Activated naive CD4-positive, alpha-beta T cell treated with anti-CD3 and anti-CD28 coated beads, Interleukin-2, amount 50 U/mL, for 16 hours (primary cell): Measurements from ENCODE around the gene HRK.
A peak's percentile ranks its signal among the peaks of the same experiment; 100 is the strongest.

ENCODE experiments used
- DNase-seq: peaks from one replicate; pipeline ENCODE4 v3.0.0-alpha.2; 2020

HRK gene

GRCh38 chr12:116864371-116865160 is 16.7 kb downstream of the HRK start:
- no peak for DNase-seq

DNA sequence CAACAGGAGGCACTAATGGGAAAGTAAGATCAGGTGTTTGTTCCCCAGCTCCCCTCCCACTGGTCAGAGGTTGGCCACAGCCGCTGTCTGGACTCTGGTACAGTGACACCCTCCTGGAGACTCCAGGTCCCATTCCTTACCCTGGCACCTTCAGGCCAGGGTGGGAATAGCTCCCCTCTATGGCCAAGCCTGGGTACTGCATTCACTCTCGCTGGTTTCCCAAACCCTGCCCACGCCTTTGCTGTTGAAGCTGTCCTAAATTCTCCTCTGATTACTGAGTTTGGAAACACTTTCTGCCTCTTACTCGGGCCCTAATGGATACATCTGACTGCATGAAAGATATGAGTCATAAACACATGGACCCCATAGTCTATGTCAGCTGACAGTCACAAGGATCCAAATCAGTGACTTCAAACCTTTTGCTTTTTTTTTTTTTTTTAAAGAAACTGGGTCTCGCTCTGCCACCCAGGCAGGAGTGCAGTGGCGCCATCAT is 17.9 kb downstream of the HRK start:
- no peak for DNase-seq

DNA sequence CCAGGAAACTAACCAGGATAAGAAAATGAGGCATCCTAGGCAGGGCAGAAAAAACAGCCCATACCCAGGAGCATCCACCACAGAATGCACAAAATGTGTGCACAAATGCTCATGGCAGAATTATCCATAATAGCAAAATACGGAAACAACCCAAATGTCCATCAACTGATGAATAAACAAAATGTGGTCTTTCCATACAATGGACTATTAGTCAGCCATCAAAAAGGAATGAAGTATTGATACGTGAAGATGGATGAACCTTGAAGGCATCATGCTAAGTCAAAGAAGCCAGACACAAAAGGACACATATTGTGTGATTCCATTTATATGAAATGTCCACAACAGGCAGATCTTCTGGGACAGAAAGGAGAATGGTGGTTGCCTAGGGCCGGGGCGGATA is 19.1 kb downstream of the HRK start:
- no peak for DNase-seq

- DNase-seq, result peak; percentile 22
These were observed 19.9 kb downstream of the HRK start for GRCh38 chr12:116861320-116861719.

DNA sequence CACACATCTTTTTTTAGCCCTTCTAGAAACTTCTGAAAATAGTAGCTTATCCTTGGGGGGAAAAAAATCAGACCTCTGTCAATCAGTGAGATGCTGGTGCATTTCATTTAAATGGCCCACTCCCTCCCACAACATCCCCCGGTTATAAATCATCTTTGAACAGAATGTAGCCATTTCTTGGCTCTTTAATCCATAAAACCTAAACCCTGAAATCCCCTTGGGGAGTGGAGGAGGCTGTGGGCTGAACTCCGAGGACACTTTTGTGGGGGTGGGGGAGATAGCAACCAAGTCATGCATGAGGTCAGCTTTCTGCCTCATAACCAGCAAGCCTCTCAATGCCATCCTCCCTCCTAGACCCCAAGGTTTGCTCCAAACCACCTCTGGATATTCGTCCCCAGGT is 21.0 kb downstream of the HRK start:
- DNase-seq, result no peak

DNA sequence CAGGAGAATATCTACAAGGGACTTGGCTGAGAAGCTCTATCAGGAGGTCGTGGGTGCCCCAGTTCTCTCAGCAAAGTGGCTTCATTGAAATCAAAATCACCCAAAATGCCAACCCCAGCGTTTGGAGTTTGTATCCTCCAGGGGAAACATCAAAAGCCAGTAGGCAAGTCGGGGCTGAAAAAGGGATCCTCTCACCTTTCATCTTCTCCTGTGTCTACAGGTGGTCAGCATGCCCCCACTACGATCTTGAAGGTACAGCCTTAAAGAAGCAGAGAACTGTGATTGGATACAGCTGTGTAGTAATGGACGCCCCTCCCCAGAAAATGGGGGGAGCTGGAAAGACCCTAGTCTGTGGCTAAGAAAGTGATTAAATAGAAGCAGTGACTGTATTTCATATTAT is 22.2 kb downstream of the HRK start:
- no peak for DNase-seq

DNA sequence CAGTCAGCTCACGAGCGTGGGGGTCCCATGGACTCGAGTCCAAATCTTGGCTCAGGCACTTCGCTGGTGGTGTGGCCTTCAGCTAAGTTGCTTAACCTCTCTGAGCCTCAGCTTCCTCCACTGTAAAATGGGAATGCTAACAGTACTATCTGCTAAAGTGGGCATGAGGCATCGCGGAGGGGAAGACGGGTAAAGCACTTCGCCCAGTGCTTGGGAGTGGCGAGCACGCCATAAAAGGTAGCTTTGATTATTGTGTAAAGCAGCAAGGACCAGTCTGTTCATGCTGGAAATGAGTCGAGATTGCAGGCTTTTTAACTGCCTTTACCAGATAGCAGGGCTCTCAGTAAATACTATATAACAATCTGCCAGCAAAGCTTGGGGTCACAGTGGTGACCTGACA is 24.5 kb downstream of the HRK start:
- DNase-seq, result no peak

DNA sequence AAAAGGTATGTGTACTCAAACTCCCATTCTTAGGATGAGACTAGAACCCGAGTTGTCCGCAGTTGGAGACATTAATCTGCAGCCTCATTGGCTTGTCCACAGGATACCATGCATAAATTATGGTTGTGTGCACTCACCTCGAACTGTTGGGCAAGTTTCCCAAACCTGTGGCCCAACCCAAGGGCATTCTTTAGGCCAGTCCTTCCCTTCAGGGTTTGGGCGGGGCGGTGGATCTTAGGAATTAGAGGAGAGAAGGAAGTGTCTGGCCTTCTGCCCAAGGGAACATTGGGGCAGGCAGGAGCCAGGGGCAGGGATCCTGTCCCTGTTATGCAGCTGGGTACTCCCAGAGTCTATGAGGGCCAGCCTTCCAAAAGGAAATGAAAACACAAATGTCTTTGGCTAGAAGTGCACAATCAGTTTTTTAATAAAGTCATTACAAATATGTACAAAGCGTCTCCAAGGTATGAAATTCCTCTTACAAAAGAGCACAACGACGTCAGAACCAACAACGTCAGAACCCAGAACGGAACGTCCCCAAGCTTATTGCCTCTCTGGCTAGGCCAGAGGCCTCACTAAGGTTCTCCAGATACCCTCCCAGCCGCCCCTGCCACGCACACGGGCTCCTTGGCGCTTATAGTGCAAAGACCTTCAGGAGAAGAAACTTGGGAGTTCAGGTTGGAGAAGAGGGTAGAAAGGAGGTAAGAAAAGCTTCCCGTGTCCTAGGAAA is 25.3 kb downstream of the HRK start:
- DNase-seq, result no peak

GRCh38 chr12:116853507-116853906 is 27.7 kb downstream of the HRK start:
- no peak for DNase-seq

DNA sequence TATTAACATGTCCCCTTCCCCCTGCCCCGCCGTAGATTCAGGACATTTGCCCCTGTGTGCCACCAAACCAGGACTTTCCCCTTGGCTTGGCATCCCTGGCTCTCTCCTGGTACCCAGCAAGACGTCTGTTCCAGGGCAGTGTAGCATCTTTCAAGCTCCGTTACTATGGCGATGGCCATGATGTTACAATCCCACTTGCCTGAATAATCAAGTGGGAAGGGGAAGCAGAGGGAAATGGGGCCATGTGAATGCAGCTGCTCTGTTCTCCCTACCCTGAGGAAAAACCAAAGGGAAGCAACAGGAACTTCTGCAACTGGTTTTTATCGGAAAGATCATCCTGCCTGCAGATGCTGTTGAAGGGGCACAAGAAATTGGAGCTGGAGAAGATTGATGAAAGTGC is 28.9 kb downstream of the HRK start:
- DNase-seq, result no peak

DNA sequence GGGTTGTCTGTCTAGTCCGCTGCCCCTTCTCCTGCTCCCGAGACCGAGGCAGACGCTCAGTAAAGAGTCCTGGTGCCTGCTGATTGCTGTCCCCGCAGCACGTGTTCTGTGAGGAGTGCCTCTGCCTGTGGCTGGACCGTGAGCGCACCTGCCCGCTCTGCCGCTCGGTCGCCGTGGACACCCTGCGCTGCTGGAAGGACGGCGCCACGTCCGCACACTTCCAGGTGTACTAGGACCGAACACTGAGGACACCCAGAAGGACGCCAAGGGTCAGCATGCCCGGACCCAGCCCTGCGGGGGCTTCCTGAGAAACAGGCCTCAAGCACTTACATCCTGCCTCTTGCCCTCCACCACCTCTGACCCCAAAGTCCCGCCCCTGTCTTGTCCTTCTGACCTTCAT is 32.0 kb downstream of the HRK start:
- no peak for DNase-seq

DNA sequence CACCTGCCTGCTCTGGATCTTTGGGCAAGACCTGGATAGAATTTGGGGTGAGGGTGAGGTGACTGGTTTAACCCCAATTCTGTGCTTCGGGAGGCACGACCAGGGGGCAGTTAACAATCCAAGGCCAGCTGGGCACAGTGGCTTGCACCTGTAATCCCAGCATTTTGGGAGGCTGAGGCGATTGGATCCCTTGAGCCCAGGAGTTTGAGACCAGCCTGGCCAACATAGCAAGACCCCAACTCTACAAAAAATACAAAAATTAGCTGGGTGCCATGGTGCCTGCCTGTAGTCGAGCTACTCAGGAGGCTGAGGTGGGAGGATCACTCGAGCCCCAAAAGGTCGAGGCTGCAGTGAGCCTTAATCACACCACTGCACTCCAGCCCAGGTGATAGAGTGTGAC is 38.2 kb downstream of the HRK start:
- no peak for DNase-seq

- DNase-seq, result no peak
These were observed 41.9 kb downstream of the HRK start for GRCh38 chr12:116839287-116839830.

DNA sequence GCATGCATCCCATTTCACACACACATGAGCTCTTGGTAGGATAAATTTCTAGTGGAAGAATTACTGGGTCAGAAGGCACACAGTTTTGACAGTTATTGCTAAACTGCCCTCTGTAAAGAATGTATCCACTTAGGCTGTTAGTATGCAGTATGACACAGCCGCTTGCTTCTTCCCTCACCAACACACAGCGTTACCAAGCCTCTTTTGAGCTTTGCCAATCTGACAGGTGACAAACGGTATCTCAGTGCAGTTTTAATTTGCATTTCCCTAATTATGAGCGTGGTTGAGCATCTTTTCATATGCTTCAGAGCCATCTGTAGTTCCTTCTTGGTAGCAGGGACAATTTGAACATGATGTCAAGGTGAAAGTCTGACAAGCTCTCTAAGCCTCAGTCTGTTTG is 42.9 kb downstream of the HRK start:
- DNase-seq, result no peak

DNA sequence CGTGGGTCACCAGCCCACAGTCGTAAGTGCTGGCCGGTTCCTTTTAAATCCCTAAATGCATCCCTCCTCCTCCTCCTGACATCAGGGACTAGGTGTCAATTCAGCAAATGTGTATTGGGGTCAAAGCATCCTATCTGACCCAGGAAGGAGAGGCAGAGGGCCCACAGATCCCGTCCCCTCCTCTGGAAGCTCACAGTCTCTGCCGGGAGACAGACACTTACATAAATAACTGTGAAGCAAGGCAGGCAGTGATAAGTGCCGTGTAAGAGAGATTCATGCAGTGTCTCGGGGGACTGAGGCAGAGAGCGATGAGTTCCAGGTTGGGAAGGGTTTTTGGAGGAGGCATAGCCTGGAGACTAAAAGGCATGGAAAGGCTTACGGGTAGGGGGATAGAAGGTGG is 44.1 kb downstream of the HRK start:
- no peak for DNase-seq

GRCh38 chr12:116835484-116835883 is 45.8 kb downstream of the HRK start:
- DNase-seq, result no peak

DNA sequence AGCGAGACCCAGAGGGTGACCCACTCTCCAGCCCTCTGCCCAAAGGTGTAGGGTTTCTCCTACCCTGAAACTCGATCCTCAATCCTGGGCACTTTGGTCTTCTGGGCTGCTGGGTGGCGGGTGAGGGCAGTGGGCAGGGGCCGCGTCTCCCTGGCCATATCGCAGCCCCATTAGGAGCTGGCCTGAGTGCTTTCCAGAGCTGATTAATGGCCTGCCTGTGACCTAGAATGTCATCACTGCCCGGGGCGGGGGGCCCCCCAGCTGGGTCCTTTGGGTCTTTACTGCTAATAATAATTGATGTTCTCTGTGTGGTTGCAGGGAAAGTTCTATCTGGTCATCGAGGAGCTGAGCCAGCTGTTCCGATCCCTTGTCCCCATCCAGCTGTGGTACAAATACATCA is 47.8 kb downstream of the HRK start:
- DNase-seq, result no peak

DNA sequence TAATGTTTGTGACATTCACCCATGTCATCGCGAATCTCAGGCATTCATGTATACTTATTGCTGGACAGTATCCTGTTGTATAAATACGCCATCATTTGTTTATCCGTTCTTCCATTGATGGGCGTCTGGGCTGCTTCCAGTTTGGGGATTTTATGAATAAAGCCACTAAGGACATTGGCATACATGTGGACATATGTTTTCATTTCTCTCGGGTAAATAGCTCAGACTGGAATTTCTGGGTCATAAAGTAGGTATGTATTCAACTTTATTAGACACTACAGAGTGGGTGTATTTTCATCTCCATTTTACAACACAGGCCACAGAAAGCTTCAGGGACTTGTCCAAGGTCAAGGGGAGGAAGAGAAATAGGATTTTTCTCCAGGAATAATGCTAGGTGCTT is 48.9 kb downstream of the HRK start:
- DNase-seq, result no peak

- DNase-seq, result no peak
These were observed 53.8 kb downstream of the HRK start for GRCh38 chr12:116827432-116827831.

GRCh38 chr12:116821291-116821690 is 60.0 kb downstream of the HRK start:
- no peak for DNase-seq

- no peak for DNase-seq
These were observed 61.1 kb downstream of the HRK start for GRCh38 chr12:116820064-116820656.

GRCh38 chr12:116818948-116819832 is 62.1 kb downstream of the HRK start:
- DNase-seq, result peak; percentile 90
